ENCODE data around the gene SHISA8. TPM values are rescaled to one million over a fixed set of nuclear protein-coding genes. Genes with fewer than 3 reads are reported as not detected.
A peak's percentile ranks its signal among the peaks of the same experiment; 100 is the strongest.

SHISA8 gene
- total RNA-seq, 2 experiments from 2014 or later = 0.74 TPM; not detected in 1

DNA sequence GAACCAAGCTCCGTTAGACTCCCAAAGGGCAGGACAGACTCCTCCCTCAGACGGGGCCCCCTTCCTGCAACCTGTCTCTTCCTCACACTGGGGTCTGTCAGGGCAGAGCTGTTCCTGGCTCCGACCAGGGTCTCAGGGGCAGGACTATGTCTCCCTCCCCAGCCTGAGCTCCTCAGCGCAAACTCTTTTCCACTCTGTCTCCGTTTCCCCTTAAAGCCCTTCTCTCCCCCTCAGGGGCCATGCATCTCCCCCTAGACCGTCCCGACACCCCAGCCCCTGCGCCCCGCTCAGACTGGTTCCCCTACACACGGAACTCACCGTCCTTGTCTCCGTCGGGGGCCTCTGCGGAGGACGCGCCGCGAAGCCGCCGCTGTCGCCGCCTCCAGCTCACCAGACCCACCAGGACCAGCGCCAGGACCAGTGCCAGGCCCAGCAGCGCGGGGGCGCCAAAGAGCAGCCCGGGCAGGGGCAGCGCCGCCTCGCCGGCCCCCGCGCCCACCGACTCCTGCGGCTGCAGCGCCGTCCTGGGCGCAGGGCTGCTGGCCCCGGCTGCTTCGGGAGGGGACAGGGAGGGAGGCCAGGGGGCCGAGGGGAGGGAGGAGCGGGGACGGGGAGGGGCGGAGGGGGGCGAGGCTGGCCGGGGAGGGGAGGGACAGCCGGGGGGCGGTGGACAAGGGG lies 11.0 kb upstream of the SHISA8 start:
- peak; percentile 78 for DNase-seq (ENCODE audit: low spot score)
- no peaks in the 10 kb centered on the region for H3K9me2 ChIP-seq (ENCODE audit: insufficient read depth, low read length)
- peak overlapping the region; percentile 78 for H3K4me2 ChIP-seq (ENCODE audit: low read length)
- peaks cover 95% of the 10 kb centered on the region for H3K4me1 ChIP-seq (ENCODE audit: insufficient read depth, low read length, poor library complexity, severe bottlenecking)
- POLR2A ChIA-PET = interaction anchor here (0.9 to 2.1 kb wide), 7 partner anchors 11 to 519 kb away, joined by 3 to 9 read pairs (median 4); partner anchors contain the start of genes CCDC134 and CENPM
- TF ChIP-seq, protein P1, sequence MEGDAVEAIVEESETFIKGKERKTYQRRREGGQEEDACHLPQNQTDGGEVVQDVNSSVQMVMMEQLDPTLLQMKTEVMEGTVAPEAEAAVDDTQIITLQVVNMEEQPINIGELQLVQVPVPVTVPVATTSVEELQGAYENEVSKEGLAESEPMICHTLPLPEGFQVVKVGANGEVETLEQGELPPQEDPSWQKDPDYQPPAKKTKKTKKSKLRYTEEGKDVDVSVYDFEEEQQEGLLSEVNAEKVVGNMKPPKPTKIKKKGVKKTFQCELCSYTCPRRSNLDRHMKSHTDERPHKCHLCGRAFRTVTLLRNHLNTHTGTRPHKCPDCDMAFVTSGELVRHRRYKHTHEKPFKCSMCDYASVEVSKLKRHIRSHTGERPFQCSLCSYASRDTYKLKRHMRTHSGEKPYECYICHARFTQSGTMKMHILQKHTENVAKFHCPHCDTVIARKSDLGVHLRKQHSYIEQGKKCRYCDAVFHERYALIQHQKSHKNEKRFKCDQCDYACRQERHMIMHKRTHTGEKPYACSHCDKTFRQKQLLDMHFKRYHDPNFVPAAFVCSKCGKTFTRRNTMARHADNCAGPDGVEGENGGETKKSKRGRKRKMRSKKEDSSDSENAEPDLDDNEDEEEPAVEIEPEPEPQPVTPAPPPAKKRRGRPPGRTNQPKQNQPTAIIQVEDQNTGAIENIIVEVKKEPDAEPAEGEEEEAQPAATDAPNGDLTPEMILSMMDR (conservative IDR thresholded peaks at IDR 0.05; ENCODE audit: low read length) = peak; percentile 82
- TF ChIP-seq EZH2phosphoT487 (IDR thresholded peaks at IDR 0.05; ENCODE audit: borderline replicate concordance, low read depth, low read length) = no peak
- H3K4me3 ChIP-seq (ENCODE audit: low read depth, low read length, poor library complexity, severe bottlenecking) = peak overlapping the region; percentile 68
- H3K9me3 ChIP-seq (ENCODE audit: low read length) = no peaks in the 10 kb centered on the region
- CTCF ChIA-PET (ENCODE audit: unreplicated experiment) = interaction anchor here (0.6 to 1.9 kb wide), 7 partner anchors 10 to 260 kb away, joined by 3 to 5 read pairs (median 3); partner anchors contain the start of gene CENPM
- no peaks in the 10 kb centered on the region for H4K20me1 ChIP-seq (ENCODE audit: insufficient read depth, low read length)
- H3K79me2 ChIP-seq (ENCODE audit: insufficient read depth, low read depth, low read length) = peaks cover 4% of the 10 kb centered on the region; the same call in 1 of the 2 replicates
- no peak overlapping the region for H2AFZ ChIP-seq (ENCODE audit: low read length)
- peak overlapping the region; percentile 76 for H3K27ac ChIP-seq (ENCODE audit: low read depth, low read length, poor library complexity, severe bottlenecking)
- no TSS peak for BruUV-seq (replicated peaks)
- intact Hi-C loops (cut with micrococcal nuclease; ENCODE audit: unreplicated experiment) = loop anchor here (1.0 to 5.0 kb wide), 2 partner anchors 10 to 104 kb away; no protein-coding TSS in a partner anchor
- peaks cover 17% of the 10 kb centered on the region; the same call in 1 of the 2 replicates for H3K36me3 ChIP-seq (ENCODE audit: insufficient read depth, low read length)

- Histone ChIP-seq H3K79me2 (ENCODE audit: insufficient read depth, low read depth, low read length) (peaks cover 4% of the 10 kb centered on the region; the same call in 1 of the 2 replicates), H3K9me3 (ENCODE audit: low read length) (no peaks in the 10 kb centered on the region), H3K36me3 (ENCODE audit: insufficient read depth, low read length) (peaks cover 17% of the 10 kb centered on the region; the same call in 1 of the 2 replicates), H3K9me2 (ENCODE audit: insufficient read depth, low read length) (no peaks in the 10 kb centered on the region), H4K20me1 (ENCODE audit: insufficient read depth, low read length) (0 out of 2 replicates have a peak, but pooled peaks cover 4% of the 10 kb centered on the region), H3K4me3 (ENCODE audit: low read depth, low read length, poor library complexity, severe bottlenecking) (no peak overlapping the region), H3K4me1 (ENCODE audit: insufficient read depth, low read length, poor library complexity, severe bottlenecking) (peaks cover 98% of the 10 kb centered on the region), H2AFZ (ENCODE audit: low read length) (no peak overlapping the region), H3K27ac (ENCODE audit: low read depth, low read length, poor library complexity, severe bottlenecking) (peak overlapping the region; percentile 88), H3K4me2 (ENCODE audit: low read length) (peak overlapping the region; percentile 80)
- CTCF ChIA-PET (ENCODE audit: unreplicated experiment) = no interaction called here
- TF ChIP-seq, protein P1 (conservative IDR thresholded peaks at IDR 0.05; ENCODE audit: low read length) = no peak
- TF ChIP-seq EZH2phosphoT487 (IDR thresholded peaks at IDR 0.05; ENCODE audit: borderline replicate concordance, low read depth, low read length) = no peak
- TSS peak; percentile 48 for BruUV-seq (replicated peaks)
- no peak for DNase-seq (ENCODE audit: low spot score)
- intact Hi-C loops (cut with micrococcal nuclease; ENCODE audit: unreplicated experiment) = loop anchor here (5.0 kb wide), 1 partner anchor 91 kb away; the partner anchor contains the start of gene SREBF2
- POLR2A ChIA-PET = interaction anchor here (0.5 to 2.2 kb wide), 7 partner anchors 9 to 1011 kb away, joined by 3 to 7 read pairs (median 4); partner anchors contain the start of gene SHISA8
These were observed 8.9 kb upstream of the SHISA8 start for GRCh38 chr22:41923595-41924276.
